GM21528 (cell line): ENCODE measurements around the gene LGALS13.

Source experiments
- ATAC-seq: cut with Tn5 transposase; IDR thresholded peaks from one replicate; pipeline ENCODE4 v1.9.1; 2021; ENCODE audit warnings: mild to moderate bottlenecking, moderate library complexity; ENCODE audit not compliant: unreplicated experiment, low FRiP score

LGALS13 gene, protein sequence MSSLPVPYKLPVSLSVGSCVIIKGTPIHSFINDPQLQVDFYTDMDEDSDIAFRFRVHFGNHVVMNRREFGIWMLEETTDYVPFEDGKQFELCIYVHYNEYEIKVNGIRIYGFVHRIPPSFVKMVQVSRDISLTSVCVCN

DNA sequence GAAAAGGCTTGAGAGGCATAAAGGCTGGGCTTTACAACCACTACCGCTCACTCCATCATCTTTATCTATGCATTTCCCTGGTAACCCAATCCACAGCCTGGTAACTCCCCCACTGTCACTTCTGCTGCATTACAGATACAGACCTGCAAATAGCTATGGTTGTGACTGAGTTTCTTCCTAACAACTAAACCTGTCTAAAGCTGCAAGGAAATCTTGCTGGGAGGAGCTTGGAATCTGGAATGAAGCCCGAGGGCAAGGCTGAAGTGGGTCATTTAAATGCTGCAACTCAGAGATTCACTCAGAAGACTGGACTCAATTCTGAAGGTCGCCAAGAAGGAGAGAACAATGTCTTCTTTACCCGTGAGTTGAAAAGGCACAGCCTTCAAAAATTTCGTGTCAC lies at the start of gene LGALS13:
TSS of gene LGALS13 (plus strand) at position 301 of the 400 bp plus-strand sequence. CDS start at position 346, 45 bp downstream.
- no peak for ATAC-seq

DNA sequence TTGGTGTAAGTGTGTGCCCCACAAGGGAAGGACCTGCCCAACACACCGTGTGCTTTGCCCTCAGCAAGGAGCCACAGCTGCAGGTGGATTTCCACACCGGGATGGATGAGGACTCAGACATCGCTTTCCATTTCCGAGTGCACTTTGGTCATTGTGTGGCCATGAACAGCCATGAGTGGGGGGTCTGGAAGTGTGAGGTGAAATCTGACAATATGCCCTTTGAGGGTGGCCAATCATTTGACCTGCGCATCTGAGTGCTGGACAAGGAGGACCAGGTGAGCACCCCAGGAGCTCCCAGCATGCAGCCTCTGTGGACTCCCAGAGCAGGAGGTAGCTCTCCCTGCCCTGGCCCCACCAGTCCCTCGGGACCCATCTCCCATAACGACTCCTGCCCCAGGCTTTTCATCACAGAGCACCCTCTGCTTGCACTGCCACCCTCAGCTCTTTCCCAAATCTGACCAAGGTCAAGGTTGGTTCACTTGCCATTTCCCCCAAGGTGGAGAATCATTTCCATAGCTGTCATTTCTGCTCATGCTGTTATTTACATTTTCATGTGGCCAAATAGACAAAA lies 49.2 kb upstream of the LGALS13 start:
- no peak for ATAC-seq

DNA sequence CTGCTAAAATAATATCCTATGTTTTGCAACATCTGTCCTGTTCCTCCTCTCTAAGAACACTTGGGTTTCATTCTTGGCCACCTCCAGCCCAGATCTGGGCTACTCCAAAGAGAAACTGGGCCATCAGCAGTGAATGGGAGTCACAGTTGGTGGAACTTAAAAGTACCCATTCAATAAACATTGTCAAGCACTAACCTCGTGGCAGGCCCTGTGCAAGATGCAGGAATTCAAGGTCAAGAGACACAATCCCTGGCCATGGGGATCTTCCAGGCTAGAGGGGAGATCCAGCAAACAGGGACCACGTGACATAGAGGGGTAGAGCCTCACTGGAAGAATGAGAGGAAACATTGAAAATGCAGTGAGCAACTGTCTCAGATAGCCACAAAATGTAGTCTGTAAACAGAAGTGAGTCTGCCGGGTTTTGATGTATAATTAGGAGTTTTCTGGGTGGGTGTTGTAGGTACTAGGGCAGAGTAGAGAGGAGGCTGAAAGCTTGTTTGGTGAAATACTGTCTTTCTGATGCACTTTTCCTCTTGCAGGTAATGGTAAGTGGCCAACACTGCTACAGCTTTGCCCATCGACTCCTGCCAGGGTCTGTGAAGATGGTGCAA lies 47.5 kb upstream of the LGALS13 start:
- ATAC-seq, result no peak

DNA sequence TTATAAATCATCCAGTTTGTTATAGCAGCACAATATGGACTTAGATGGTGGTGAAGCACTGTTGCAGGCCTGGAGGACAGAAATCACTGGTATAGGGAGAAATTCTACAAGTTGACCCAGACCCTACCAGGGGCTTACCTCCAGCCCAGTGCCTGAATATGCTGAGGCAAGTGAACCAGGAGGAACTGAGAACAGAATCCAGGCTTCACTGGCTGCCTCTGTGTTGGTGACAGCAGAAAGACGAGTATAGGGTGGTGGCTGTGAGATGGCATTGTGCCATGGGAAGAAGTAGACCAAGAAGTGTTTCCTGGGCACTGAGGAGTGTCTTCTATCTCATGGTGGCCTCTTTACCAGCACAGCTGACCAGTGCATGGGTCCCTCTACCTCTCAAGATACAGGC lies 46.4 kb upstream of the LGALS13 start:
- no peak for ATAC-seq

DNA sequence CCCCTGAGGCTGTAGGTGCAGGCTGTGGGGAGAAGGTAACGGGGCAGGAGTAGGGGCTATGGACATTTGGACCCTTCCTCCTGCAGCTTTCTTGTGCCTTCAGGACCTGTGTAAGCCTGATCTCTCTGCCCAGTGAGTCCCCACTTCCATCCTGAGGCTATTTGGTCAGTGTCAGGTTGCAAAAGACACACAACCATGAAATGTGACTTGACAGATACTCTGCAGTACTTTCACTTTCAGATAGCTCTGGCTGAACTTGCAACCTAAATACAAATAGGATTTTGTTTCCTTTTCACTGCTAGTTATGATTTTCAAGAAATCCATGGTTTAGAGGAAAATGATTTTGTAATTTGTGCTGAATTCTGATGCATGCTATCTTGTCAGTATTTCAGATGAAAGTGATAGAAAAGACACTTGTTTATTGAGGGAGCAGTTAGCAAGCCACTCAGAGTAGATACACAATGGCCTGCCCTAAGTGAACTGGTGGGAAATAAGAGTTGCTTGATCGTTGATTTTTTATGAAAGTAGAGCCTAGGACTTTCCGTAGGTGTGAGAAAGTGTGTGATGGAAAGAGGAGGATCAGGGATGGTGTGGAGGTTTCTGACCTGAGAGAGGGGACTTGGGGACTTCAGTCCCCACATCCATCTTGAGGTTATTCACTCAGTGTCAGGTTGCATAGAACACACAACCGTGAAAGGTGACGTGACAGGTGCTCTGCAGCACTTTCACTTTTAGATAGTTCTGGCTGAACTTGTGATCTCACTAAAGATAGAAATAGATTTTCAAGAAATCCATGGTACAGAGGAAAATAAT lies 44.3 kb upstream of the LGALS13 start:
- ATAC-seq, result no peak

DNA sequence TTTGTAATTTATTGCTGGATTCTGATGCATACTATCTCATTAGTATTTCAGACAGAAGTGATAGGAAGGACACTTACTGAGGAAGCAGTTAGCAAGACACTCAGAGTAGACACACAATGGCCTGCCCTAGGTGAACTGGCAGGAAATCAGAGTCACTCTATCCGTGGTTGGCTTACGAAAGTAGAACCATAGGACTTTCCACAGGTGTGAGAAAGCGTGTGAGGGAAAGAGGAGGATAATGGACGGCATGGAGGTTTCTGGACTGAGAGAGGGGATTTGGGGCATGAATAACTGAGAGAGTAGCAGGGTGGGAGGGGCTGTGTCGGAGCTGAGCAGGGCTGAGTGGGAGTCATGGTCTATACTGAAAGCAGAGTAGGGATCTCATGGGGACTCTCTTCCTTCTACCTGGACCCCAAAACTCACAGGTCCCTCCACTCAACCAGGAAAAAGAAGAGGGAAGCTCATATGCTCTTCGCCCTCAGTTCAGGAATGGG lies 43.7 kb upstream of the LGALS13 start:
- no peak for ATAC-seq

DNA sequence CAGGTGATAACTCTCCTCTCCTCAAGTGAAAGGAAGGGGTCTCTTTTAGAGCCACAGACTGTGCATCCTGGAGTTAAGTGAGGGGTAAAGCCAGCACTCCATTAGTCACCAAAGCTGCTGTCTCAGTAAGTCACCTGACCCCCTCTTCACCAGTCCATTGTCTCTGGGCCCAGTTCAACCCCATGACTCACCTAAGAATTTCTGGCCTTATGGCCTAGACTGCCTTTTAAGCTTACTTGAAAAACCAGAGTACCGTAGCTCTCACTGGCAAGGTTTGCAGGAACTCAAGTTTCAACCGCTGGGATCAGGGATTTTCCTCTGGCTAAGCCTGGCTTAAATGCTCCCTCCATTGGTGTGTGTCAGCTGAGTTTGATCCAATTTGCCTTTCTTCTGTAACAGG lies 38.9 kb upstream of the LGALS13 start:
- no peak for ATAC-seq

DNA sequence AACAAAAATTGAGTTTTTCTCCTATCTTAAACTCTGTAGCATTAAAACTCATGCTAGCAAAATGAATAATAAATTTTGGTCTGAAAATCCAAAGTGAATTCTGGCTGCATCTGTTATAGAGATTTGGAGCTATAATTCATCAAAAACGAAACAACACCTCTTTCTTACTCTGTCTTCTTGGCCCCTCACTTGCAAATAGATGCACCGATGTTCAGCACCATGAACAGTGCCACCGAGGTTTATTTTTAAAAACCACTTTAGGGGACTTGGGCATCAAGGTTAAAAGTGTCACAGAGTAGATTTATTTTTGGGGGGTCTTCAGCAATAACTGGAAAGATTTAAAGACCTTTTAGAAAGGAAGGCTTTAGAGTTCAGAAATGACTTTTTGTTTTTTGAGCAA lies 36.3 kb upstream of the LGALS13 start:
- ATAC-seq, result no peak

DNA sequence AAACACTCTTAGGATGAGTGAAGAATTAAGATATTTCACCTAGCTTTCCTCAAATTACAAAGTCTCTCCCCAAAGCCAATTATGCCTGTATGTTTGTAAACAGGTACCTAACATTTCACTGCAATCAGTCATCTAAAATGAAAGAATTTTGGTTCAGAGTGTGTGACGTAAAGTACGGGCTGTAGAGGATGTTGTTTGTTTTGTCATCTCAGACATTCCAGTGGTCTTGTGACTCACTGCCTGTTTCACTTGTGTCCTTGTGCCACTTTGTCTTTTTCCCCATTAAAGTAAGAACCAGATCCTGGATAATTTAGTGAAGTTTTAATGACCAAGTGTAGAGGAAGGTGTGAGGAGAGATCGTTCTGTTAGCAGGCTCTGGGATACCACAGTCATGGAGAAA lies 33.7 kb upstream of the LGALS13 start:
- no peak for ATAC-seq

DNA sequence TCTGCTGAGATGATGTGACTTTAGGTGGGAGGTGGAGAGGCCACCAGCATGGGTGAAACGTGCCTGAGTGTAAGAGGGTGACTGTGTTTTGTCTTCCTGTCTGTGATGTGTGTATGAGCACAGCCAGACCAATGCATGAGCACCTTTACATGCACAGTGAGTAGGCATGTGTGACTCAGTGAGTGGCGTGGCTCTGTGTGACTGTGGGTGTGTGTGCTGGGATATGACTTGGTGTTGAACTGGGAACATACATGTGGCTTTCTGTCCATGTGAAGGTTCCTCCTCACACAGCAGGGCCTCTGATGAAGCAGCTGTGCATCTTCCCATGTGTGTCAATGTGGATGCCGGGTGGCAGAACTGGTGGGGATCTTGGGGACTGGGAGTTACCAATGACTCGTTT lies 19.9 kb upstream of the LGALS13 start:
- no peak for ATAC-seq

DNA sequence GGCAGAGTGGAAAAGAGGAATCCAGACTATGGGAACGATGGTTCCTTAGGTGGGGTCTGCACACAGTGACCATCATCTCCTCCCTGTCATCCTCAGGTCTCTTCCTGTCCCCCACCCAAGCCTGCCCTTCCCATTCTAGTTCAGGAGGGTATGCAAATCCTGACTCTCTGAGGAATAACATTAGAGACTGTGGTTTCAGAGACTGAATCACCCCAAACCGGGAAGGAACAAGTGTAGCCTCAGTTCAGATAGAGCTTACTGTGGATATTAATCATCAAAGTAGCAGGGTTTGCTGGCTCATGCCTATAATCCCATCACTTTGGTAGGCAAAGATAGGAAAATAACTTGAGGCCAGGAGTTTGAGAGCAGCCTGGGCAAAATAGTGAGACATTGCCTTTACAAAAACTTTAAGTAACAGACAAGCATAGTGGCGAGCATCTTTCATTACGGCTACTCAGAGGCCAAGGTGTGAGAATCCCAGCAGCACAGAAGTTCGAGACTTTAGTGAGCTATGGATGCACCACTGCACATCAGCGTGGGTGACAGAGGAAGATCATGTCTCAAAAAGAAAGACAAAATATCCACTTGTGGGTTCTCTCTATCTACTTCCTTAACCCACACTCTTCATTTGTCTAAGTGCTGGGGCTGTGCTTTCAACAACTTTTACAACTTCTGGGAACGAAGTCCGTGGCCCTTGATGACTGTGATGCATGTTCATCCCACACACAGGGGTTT lies 19.3 kb upstream of the LGALS13 start:
- ATAC-seq, result no peak

DNA sequence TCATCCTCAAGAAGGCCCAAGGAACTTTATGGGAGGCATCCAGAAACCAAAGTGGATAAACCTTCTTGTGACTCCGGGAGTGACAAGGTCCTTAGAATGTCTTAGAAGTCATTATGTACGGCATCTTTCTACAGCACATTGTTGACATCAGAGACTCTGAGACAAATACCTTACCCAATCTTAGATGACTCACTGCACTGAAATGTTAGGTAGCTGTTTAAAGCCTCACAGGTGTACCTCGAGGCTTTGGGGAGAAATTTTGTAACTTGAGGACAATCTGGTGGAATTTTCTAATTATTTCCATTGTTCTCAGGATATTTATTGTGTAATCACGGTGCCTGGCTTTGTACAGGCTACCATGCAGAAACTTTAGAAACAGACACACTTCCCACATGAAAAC lies 14.8 kb upstream of the LGALS13 start:
- no peak for ATAC-seq

DNA sequence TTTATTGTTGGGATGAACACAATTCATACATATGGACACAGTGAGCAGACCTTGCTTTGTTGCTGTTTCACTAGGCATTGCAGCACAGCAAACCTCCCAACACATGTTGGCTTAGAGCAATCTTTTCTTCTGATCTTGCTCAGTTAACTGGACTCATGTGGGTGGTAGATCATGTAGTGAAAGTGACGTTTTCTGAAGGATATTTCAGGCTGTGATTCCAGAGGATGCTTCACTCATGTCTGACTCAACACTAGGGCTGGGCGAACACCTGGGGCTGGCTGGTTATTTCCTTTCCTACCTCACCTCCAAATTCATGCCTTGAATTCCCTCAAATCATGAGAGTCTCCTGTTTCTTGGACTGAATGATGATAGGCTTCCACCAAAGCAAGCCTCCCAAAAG lies 14.3 kb upstream of the LGALS13 start:
- ATAC-seq, result no peak

DNA sequence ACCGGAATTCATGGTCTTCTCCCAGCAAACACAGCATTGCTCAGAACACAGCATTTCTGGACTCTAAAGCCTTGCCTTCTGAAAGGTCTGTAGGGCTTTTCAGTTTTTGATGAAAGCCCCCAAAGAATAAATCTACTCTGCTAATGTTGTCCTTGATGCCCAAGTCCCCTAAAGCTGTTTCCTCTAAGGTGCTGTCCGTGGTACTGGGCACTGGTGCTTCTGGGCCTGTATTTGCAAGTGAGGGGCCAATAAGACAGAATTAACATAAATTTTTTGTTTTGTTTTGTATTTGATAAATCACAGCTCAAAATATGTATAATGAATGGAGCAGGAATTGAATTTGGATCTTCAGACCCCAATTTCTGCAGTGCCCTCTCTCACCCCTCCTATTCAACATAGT lies 12.1 kb upstream of the LGALS13 start:
- ATAC-seq, result no peak

DNA sequence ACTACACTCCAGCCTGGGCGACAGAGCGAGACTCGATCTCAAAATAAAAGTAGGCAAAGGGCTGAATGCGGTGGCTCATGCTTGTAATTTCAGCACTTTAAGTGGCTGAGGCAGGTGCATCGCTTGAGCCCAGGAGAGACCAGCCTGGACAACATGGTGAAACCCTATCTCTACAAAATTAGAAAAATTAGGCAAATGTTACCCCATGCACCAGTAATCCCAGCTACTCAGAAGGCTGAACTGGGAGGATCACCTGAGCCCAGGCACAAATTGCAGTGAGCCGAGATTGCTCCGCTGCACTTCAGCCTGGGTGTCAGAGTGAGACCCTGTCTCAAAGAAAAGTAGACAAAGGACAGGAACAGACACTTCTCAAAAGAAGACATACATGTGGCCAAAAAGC lies 9.9 kb upstream of the LGALS13 start:
- ATAC-seq, result no peak

DNA sequence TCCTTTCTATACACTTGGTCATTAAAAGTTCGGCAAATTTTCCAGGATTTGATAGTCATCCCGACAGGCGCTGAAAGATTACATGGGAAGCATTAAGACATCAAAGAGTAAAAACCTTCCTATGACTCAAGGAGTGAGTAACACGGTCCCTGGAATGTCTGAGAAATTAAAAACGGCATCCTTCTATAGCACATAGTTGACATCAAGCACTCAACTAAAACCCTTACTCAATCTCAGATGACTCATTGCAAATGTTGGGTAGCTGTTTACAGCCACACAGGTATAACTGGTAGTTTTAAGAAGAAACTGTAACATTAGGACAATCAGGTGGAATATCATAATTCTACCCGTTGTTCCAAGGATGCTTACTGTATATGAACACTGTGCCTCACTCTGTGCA lies 6.4 kb upstream of the LGALS13 start:
- ATAC-seq, result no peak

DNA sequence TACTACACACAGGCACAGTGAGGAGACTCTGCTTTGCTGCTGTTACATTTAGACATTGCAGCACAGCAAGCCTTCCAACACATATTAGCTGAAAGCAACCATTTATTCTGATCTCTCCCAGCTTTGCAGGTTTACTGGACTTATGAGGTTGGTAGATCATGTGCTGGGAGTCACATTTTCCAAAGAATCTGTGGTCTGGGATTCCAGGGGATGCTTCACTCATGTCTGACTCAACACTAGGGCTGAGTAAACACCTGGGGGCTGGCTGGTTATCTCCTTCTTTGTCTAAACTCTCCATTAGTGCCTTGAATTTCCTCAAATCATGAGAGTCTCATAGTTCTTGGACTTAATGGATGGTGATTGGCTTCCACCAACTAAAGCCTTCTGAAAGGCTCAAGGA lies 5.4 kb upstream of the LGALS13 start:
- ATAC-seq, result no peak

DNA sequence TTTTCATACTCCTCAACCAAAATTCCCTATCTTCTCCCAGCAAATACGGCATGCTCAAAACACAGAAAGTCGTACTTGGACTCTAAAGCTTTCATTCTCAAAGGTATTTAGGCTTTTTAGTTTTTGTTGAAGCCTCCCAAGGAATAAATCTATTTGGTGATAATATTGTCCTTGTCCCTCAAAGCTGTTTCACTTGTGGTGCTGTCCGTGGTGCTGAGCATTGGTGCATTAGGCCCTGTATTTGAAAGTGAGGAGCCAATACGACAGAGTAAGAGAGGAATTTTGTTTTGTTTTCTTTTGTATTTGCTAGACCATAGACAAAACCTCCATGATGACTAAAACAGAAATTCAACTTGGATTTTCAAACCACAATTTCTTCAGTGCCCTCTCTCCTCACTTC lies 3.2 kb upstream of the LGALS13 start:
- ATAC-seq, result no peak

DNA sequence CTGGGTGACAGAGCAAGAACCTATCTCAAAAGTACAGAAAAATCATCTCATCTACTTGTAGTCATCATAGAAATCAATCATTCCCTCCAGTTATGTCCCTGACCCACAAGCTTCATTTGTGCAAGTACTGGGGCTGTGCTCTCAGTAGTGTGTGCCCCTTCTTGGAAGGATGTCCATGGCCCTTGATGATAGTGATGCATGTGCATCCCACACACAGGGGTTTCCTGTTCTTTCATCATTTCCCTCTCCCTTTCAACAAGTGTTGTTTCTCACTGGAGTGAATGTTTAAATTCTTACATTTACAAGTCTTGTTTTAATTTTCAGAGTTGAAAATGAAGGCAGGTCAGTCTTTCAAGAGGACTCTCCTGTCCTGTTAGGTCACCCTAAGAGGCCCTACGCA lies 1.5 kb downstream of the LGALS13 start:
- ATAC-seq, result no peak

DNA sequence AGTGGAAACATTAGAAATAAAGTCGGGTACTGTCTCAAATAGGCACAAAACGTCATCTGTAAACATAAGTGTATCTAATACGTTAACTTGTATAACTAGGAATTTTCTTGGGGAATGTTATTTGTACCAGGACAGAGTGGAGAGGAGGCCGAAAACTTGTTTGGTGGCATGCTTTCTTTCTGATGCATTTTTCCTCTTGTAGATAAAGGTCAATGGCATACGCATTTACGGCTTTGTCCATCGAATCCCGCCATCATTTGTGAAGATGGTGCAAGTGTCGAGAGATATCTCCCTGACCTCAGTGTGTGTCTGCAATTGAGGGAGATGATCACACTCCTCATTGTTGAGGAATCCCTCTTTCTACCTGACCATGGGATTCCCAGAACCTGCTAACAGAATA lies 4.7 kb downstream of the LGALS13 start:
- ATAC-seq, result no peak

DNA sequence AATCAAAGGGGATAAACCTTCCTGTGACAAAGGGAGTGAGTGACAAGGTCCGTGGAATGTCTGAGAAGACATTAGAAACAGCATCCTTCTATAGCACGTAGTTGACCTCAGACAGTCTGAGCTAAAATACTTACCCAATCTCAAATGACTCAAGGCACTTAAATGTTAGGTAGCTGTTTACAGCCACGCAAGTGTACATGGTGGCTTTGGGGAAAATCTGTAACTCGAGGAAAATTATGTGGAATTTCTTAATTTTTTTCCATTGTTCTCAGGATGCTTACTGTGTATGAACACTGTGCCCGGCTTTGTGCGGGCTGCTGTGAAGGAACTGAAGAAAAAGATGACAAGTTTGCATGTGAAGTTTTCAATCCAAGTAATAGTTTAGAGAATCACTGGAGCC lies 5.2 kb downstream of the LGALS13 start:
- ATAC-seq, result no peak
